ENCODE results near the gene POLL. TPM values are rescaled to one million over a fixed set of nuclear protein-coding genes. Genes with fewer than 3 reads are reported as not detected.
"Not testable (repeated sequence)": the region's sequence is repeated elsewhere in the genome, so short reads cannot be mapped to it uniquely, and the experiment has no call there.

The POLL gene
- 10 to 100 TPM; 10.8 to 22.0 (median 16.1) TPM for total RNA-seq

DNA sequence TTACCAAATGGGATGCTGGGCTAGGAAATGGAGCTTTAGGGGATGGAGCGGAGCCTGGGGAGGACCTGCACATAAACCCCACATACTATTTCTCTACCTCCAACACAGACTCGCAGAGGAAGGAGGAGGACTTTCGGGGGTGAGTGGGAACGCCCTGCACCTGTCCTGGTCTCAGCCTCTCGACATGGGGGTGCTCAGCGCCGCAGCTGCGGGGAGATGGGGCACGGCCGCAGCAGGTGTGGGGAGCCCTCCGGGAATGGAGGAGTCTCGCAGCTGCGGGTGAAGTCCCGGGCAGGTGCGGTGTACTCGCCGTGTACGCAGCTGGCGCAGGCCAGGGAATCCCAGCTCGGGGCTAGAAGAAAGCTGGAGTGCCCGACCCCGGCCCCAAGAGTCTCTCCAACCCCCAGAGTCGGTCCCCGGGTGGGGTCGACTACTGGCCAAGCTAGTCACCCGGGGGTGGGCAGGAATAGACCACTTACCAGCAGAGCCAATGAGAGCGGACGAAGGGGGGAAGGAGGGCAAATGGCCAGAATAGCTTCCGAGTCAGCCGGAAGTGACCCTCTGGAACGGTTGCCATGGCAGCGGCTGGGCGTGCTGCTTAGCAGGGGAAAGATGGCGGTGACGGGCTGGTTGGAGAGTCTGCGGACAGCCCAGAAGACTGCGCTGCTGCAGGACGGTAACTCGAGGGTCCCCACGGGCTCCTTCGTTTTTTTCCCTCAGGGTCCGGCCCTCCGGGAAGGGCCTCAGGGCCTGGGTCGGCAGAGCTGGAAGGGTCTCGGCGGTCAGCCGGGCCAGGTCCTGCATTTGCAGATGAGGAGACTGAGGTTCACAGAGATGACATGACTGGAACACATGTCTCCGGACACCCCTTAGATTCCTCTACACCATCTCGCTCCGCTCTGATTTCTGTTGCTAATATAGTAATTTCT, at the start of gene POLL, which contains the start of gene DPCD:
POLL (minus strand) TSS at position 533 of the 929 bp plus-strand sequence. CDS start 897 bp downstream, outside the sequence.
DPCD (plus strand) TSS at position 597 of the 929 bp plus-strand sequence; CDS start at position 613, 16 bp downstream.
- peak; percentile 96 for ATAC-seq (ENCODE audit: low FRiP score)
- TF ChIP-seq, protein P1, sequence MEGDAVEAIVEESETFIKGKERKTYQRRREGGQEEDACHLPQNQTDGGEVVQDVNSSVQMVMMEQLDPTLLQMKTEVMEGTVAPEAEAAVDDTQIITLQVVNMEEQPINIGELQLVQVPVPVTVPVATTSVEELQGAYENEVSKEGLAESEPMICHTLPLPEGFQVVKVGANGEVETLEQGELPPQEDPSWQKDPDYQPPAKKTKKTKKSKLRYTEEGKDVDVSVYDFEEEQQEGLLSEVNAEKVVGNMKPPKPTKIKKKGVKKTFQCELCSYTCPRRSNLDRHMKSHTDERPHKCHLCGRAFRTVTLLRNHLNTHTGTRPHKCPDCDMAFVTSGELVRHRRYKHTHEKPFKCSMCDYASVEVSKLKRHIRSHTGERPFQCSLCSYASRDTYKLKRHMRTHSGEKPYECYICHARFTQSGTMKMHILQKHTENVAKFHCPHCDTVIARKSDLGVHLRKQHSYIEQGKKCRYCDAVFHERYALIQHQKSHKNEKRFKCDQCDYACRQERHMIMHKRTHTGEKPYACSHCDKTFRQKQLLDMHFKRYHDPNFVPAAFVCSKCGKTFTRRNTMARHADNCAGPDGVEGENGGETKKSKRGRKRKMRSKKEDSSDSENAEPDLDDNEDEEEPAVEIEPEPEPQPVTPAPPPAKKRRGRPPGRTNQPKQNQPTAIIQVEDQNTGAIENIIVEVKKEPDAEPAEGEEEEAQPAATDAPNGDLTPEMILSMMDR (IDR thresholded peaks at IDR 0.05): no peak

DNA sequence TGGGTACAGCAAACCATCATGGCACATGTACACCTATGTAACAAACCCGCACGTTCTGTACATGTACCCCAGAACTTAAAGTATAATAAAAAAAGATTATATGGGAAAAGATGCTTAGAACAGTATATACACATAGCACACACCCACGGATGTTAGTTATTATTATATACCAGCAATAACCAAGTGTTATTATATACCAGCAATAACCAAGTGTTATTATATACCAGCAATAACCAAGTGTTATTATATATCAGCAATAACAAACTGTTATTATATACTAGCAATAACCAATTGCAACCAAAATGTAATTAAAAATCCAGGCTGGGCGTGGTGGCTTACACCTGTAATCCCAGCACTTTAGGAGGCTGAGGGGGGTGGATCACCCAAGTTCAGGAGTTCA, 45.5 kb upstream of the POLL start:
- not testable (repeated sequence) for DNase-seq (ENCODE audit: low spot score); ATAC-seq (ENCODE audit: low FRiP score)

More for the DNA sequence above, at the start of gene POLL, which contains the start of gene DPCD:
- peak; percentile 98 for DNase-seq (ENCODE audit: low spot score)

DNA sequence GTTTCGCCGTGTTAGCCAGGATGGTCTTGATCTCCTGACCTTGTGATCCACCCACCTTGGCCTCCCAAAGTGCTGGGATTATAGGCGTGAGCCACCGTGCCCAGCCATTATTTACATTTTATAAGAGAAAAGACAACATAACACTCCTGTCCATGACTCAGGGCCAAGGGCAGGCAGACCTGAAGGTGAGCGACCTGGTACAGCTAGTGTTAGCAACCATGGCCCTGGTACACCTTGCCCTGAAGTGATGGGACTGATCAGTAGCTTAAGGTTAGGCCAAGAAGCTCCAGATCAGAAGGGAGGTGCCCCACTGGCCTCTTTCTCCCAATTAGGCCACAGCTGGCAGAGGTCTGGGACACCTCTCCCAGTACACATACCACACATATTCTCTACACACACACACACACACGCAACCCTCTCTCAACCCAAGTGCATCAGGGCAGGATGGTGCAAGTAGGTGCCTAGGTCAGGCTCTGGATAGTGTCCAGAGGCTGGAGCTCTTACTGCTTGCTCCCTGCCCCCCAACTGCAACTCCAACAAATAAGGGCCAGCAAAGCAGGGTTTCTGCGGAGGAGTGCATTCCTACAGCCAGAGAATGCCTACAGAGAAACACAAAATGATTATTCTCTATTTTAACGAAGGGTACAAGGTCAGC, 43.9 kb upstream of the POLL start:
- DNase-seq (ENCODE audit: low spot score) (no peak), ATAC-seq (ENCODE audit: low FRiP score) (no peak)
- TF ChIP-seq, protein P1 (IDR thresholded peaks at IDR 0.05): no peak

DNA sequence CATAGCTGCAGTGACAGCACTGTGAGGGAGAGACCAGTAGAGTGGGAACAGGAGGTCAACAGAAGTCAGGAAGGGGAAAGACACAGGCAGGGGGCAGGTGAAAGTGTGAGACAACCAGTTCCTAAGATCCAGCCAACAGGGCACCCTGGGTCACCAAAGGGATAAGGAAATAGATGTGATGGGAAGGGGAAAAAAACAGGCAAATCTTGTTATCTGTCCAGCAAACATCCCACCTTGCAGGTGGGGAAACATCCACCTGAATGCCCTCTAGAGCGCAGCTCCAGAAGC, 42.5 kb upstream of the POLL start:
- DNase-seq (ENCODE audit: low spot score) (no peak), ATAC-seq (ENCODE audit: low FRiP score) (no peak)
- TF ChIP-seq, protein P1 (IDR thresholded peaks at IDR 0.05): no peak

DNA sequence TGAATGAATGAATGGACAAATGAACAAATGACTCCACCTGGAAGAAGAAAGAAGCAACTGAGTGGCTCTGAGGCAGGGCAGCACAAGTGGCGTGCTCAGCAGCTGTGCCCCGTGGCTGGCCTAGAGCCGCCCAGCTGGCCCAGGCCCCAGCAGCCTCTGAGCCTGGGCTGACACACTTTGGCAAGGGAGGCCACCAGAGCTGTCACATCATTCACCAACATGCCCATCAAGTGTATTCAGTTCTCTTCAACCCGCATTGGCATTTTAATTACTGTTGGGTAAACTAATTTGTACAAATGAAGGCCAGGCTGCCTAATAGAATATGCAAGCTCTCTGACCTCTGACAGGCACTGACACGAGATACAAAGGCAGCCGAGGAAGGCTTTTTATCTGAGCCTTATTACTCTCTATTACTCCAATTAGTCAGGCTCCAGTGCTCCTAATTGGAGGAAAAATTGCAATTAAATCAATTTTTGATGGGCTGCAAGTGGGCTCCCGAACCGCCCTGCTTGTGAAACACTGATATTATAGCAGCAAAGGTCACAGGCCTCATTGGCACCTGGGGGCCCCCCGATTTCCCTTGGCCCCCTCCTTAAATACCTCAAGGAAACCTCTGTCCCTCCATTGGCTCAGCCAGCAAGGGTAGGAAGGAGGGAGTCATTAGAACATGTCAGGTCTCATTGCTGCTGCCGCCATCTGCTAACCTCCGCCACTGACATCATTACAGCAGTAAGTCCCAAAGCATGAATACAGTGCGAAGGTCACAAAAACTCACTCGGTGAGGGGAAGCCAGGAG, 42.0 kb upstream of the POLL start:
- DNase-seq (ENCODE audit: low spot score) (no peak), ATAC-seq (ENCODE audit: low FRiP score) (no peak)
- TF ChIP-seq, protein P1 (IDR thresholded peaks at IDR 0.05): no peak

DNA sequence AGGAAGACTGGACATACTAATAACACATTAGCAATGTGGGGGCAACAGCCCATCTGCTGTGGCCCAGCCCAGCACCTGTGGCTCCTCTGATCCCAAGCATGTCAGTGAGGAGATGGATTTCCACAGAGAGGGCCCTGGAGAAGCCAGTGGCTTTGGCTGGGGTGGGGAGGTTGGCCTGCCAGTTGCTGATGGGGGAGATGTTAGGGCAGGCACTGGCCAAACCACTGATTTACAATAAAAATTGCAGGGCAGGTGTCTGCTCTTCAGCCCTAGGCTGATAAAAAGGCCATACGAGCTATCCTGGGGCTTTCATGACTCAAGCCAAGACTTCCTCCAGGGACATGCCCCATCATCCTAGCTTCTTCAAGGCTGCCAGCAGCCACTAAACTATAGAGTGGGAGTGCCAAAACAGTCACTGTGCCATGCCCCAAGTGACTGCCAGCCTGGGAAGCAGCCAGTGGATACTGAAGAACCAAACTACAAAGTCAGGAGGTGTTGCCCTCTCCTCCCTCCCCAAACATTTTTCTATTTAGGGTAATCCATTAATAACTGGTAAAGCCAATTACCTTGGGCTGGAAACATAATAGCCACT, 37.9 kb upstream of the POLL start:
- DNase-seq (ENCODE audit: low spot score): no peak
- ATAC-seq (ENCODE audit: low FRiP score): no peak
- TF ChIP-seq, protein P1 (IDR thresholded peaks at IDR 0.05): no peak
